T follicular helper cell (primary cell): ENCODE results near the gene RREB1.

ENCODE experiments used
- DNase-seq: peaks from one replicate; pipeline ENCODE4 v3.0.0-alpha.2; 2020; ENCODE audit warnings: low read depth

RREB1 gene

GRCh38 chr6:7195339-7196018 lies 87.7 kb downstream of the RREB1 start:
- DNase-seq: no peak

- DNase-seq: no peak
These were observed 88.2 kb downstream of the RREB1 start for GRCh38 chr6:7196019-7196402.

GRCh38 chr6:7196685-7197283 lies 89.0 kb downstream of the RREB1 start:
- DNase-seq: no peak

- no peak for DNase-seq
These were observed 90.0 kb downstream of the RREB1 start for GRCh38 chr6:7197747-7198146.

GRCh38 chr6:7198833-7199800 lies 91.4 kb downstream of the RREB1 start:
- DNase-seq: no peak

- no peak for DNase-seq
These were observed 93.1 kb downstream of the RREB1 start for GRCh38 chr6:7200598-7201443.

- DNase-seq: no peak
These were observed 93.6 kb downstream of the RREB1 start for GRCh38 chr6:7201444-7201731.

- no peak for DNase-seq
These were observed 94.2 kb downstream of the RREB1 start for GRCh38 chr6:7201732-7202541.

- DNase-seq: no peak
These were observed 95.2 kb downstream of the RREB1 start for GRCh38 chr6:7202950-7203349.

- DNase-seq: no peak
These were observed 96.2 kb downstream of the RREB1 start for GRCh38 chr6:7203939-7204338.

GRCh38 chr6:7204726-7205125 lies 97.0 kb downstream of the RREB1 start:
- no peak for DNase-seq

GRCh38 chr6:7207720-7208119 lies 100.0 kb downstream of the RREB1 start:
- no peak for DNase-seq

- DNase-seq: no peak
These were observed 105.7 kb downstream of the RREB1 start for GRCh38 chr6:7213416-7213815.

- no peak for DNase-seq
These were observed 106.7 kb downstream of the RREB1 start for GRCh38 chr6:7214468-7214867.

GRCh38 chr6:7215131-7215530 lies 107.4 kb downstream of the RREB1 start:
- DNase-seq: no peak

GRCh38 chr6:7215798-7216231 lies 108.1 kb downstream of the RREB1 start:
- DNase-seq: no peak

- no peak for DNase-seq
These were observed 109.3 kb downstream of the RREB1 start for GRCh38 chr6:7216941-7217621.

GRCh38 chr6:7218406-7218988 lies 110.7 kb downstream of the RREB1 start:
- DNase-seq: no peak

- DNase-seq: no peak
These were observed 111.5 kb downstream of the RREB1 start for GRCh38 chr6:7219310-7219709.

GRCh38 chr6:7222197-7222596 lies 114.4 kb downstream of the RREB1 start:
- DNase-seq: no peak
